Thymus (tissue), 11 donors: ENCODE measurements around the gene KCNRG. TPM values are rescaled to one million over a fixed set of nuclear protein-coding genes. Genes with fewer than 3 reads are reported as not detected.

Experiments
- DNase-seq, 9 donors: peaks; one replicate each; pipeline ENCODE4 v3.0.0-alpha.2; 2013; ENCODE audit warnings: low spot score in 9 of 9, low read depth in 6 of 9, missing footprints in 1 of 9
- H3K27ac ChIP-seq, 2 donors: one replicate each; pipeline ENCODE4 v1.5.1; 2013; ENCODE audit warnings: control low read depth in 1 of 2, low read depth in 1 of 2, low read length in 1 of 2, mild to moderate bottlenecking in 1 of 2, moderate library complexity in 1 of 2
- H3K27me3 ChIP-seq, 2 donors: one replicate each; pipeline ENCODE4 v1.5.1; 2013; ENCODE audit warnings: low read length in 1 of 2; ENCODE audit not compliant: control insufficient read depth in 2 of 2, insufficient read depth in 1 of 2
- H3K36me3 ChIP-seq, 2 donors: one replicate each; pipeline ENCODE4 v1.5.1; 2013; ENCODE audit warnings: low read length in 1 of 2, mild to moderate bottlenecking in 1 of 2, moderate library complexity in 1 of 2; ENCODE audit not compliant: control insufficient read depth in 2 of 2, insufficient read depth in 2 of 2
- H3K4me1 ChIP-seq, 2 donors: one replicate each; pipeline ENCODE4 v1.5.1; 2013; ENCODE audit warnings: low read length in 2 of 2; ENCODE audit not compliant: control insufficient read depth in 2 of 2, insufficient read depth in 2 of 2
- H3K4me3 ChIP-seq, 2 donors: one replicate each; pipeline ENCODE4 v1.5.1; 2013; ENCODE audit warnings: low read length in 2 of 2, control low read depth in 1 of 2, mild to moderate bottlenecking in 1 of 2
- H3K9me3 ChIP-seq, 2 donors: one replicate each; pipeline ENCODE4 v1.5.1; 2013; ENCODE audit warnings: low read length in 1 of 2, mild to moderate bottlenecking in 1 of 2; ENCODE audit not compliant: control insufficient read depth in 2 of 2, insufficient read depth in 1 of 2
- WGBS: extraction: QIAGEN DNeasy Blood & Tissue Kit; methylation state at CpG from one replicate; pipeline ENCODE4 v1.1.7; 2013; 5-methylcytosine and 5-hydroxymethylcytosine counted together
- polyA plus RNA-seq: library from polyadenylated mRNA; stranded (reverse); fragments of 200-250 nt; gene quantifications from one replicate; pipeline ENCODE4 v1.2.3, GENCODE V29; 2013
- total RNA-seq: library from RNA; stranded (reverse); fragments of 120-200 nt; gene quantifications from one replicate; pipeline ENCODE4 v1.2.4, GENCODE V29; 2013
- donor health status: healthy.

KCNRG gene
- total and polyA plus RNA-seq, 2 donors: 0.55 to 2.4 TPM

DNA sequence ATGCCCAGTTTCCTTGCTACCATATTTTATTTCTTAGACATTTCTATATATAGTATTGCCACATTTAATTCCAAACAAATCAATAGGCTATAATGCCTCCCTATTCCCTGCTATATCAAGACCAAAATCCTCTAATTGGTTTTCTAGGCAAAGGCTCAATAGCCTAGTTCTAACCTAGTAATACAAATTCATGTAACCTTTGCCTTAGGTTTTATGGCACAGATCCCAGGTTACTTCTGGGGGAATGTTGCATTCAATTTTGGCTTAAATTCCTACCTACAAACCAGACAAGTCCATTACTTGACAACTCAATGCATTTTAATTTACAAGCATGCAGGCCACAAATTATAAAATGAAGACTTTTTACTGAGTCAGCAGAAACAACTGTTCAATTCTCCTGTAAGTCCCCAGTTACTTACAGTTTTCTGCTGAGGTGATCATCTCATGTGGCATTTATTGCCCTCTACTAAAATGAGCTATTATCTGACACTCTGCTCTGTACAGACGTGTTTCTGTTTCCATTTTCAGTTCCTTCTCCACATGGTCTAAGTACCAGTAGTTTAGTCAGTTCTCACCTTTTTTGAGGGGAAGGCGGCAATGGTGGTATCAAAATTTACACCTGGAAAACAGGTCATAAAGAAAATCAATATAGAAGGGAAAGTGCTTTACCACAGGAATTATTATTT, 11.7 kb downstream of the KCNRG start:
- no peak overlapping the region for H3K4me3 ChIP-seq
- 97% methylated on average over 2 of the region's 2 CpGs for WGBS
- no peak overlapping the region for H3K27ac ChIP-seq
- H3K36me3 ChIP-seq: peaks cover 12 to 43% of the 10 kb centered on the region in 2 donors
- H3K4me1 ChIP-seq: no peaks in the 10 kb centered on the region
- DNase-seq: no peak
- no peaks in the 10 kb centered on the region for H3K9me3 ChIP-seq
- no peaks in the 10 kb centered on the region for H3K27me3 ChIP-seq

DNA sequence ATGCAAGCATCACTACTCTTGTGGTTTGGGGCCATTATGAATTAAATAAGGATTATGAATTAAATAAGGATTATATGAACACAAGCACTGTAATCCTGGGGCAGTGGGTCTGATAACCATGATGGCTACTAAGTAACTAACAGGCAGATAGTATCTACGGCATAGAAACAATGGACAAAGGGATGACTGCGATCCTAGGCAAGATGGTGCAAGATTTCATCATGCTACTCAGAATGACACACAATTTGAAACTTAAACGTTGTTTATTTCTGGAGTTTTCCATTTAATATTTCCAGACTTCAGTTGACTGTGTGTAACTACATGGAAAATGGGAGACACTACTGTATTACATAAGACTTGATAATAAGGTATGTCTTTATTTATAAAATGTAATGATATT, 15.1 kb downstream of the KCNRG start:
- Histone ChIP-seq H3K36me3 (peaks cover 0 to 22% of the 10 kb centered on the region in 2 donors), H3K27me3 (no peaks in the 10 kb centered on the region), H3K4me3 (no peak overlapping the region), H3K4me1 (no peaks in the 10 kb centered on the region), H3K9me3 (no peaks in the 10 kb centered on the region), H3K27ac (no peak overlapping the region)
- DNase-seq: no peak
- 96% methylated on average over 3 of the region's 3 CpGs for WGBS

DNA sequence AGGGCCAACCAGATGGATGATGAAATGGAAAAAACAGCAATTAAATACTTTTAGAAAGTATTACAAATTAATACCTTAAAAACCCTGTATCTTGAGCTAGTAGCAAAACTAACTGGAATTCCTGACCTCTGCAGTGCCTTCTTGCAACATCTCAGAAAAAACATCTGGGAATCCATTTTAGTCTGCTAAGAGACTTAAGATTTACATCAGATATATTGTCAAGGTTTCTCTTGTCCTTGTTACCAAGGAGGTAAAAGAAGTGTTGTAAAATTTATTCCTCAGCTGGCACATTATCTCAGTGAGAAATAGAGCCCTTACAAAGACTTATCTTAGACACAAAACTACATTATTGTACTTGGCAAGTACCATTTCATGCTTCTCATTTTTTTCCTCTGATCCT, 18.5 kb downstream of the KCNRG start:
- peaks cover 3 to 11% of the 10 kb centered on the region in 2 donors for H3K36me3 ChIP-seq
- no peak for DNase-seq
- H3K4me3 ChIP-seq: no peak overlapping the region
- H3K9me3 ChIP-seq: no peaks in the 10 kb centered on the region
- no peaks in the 10 kb centered on the region for H3K4me1 ChIP-seq
- H3K27me3 ChIP-seq: no peaks in the 10 kb centered on the region
- no peak overlapping the region for H3K27ac ChIP-seq

DNA sequence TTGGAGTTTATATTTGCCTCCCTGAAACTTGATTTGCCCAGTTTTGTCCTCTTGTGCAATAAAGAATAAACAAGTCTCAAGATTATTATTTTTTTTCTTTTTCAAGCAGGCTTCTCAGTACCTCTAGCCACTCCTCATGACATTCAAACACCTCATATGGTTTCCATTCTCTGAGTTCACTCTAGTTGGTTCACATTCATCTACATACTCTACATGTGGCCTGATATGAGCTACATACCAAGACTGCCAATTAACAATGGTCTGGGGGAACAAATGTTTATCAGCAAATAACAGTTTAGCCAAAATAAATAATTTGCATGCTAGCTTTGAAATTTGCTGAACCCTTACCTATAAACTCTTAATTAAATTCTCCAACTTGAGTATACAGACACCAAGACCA, 22.5 kb downstream of the KCNRG start:
- Histone ChIP-seq H3K27me3 (no peaks in the 10 kb centered on the region), H3K36me3 (peaks cover 7 to 34% of the 10 kb centered on the region in 2 donors), H3K9me3 (no peaks in the 10 kb centered on the region), H3K27ac (no peak overlapping the region), H3K4me3 (no peak overlapping the region), H3K4me1 (no peaks in the 10 kb centered on the region)
- DNase-seq: no peak

DNA sequence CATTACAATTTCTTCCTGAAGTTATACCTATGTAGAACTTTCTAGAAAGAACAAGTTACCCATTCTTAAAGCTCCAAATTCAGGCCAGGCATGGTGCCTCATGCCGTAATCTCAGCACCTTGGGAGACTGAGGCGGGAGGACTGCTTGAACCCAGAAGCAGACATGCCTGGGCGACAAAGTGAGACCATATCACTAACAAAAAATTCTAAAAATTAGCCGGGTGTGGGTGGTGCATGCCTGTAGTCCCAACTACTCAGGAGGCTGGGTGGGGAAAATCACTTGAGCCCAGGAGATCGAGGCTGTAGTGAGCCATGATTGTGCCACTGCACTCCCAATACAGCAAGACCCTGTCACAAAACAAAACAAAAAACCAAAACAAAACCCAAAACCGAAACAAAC, 23.0 kb downstream of the KCNRG start:
- Histone ChIP-seq H3K4me3 (no peak overlapping the region), H3K27me3 (no peaks in the 10 kb centered on the region), H3K4me1 (no peaks in the 10 kb centered on the region), H3K27ac (no peak overlapping the region), H3K36me3 (peaks cover 8 to 39% of the 10 kb centered on the region in 2 donors), H3K9me3 (no peaks in the 10 kb centered on the region)
- DNase-seq: no peak
- WGBS: over 99% methylated on average over 6 of the region's 6 CpGs

DNA sequence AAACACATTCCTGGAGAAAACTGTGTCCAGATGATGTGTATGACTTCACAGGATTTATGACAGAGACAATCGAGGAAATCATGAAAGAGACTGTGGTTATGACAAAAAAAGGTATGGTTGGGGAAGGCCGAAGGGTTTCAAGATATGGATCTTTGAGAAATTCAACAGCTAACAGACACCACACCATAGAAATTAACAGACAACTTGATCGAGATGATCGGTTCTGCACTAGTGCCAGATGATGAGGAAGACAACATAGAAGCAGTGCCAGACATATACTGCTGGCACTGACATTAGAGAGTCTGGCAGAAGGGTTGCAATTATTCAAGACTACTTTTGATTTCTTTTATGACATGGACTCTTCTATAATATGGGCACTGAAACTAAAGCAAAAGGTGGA, 37.2 kb downstream of the KCNRG start:
- Histone ChIP-seq H3K27ac (no peak overlapping the region), H3K4me1 (no peaks in the 10 kb centered on the region), H3K9me3 (no peaks in the 10 kb centered on the region), H3K4me3 (no peak overlapping the region), H3K36me3 (peaks cover 11 to 58% of the 10 kb centered on the region in 2 donors), H3K27me3 (no peaks in the 10 kb centered on the region)
- DNase-seq: no peak
- 76% methylated on average over 4 of the region's 4 CpGs for WGBS

DNA sequence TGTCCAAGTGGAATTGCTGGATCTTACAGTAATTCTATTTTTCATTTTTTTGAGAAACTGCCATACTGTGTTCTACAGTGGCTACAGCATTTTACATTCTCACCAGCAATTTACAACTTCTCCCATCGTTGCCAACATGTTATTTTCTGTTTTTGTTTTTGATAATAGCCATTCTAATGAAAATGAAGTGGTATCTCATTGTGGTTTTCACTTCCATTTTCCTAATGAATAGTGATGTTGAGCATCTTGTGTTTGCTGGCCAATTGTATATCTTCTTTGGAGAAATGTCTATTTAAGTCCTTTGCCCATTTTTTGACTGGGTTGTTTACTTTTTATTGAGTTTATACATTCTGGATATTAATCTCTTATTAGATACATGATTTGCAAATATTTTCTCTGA, 38.6 kb downstream of the KCNRG start:
- DNase-seq: no peak
- Histone ChIP-seq H3K36me3 (peaks cover 11 to 64% of the 10 kb centered on the region in 2 donors), H3K27ac (no peak overlapping the region), H3K4me3 (no peak overlapping the region), H3K27me3 (no peaks in the 10 kb centered on the region), H3K9me3 (no peaks in the 10 kb centered on the region), H3K4me1 (no peaks in the 10 kb centered on the region)
- 94% methylated on average over 1 of the region's 1 CpG for WGBS

DNA sequence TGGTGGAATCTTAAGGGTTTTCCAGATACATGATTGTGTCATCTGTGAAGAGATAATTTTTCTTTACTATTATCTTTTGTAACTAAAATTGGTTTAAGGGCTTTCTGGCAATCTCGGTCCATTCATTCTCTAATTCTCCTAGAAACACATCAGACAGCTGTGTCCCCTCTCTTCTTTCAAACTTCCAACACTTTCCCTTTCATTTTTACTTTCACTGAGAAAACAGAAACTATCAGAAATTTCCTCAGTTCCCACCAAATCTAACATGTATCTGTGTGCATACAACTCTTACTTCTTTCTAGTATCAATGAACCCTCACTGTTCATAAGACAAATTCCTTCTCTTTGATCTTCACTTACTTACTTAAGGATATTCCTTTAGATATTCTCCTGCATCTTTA, 40.2 kb downstream of the KCNRG start:
- Histone ChIP-seq H3K27me3 (no peaks in the 10 kb centered on the region), H3K4me1 (no peaks in the 10 kb centered on the region), H3K27ac (no peak overlapping the region), H3K4me3 (no peak overlapping the region), H3K36me3 (peaks cover 12 to 67% of the 10 kb centered on the region in 2 donors), H3K9me3 (no peaks in the 10 kb centered on the region)
- WGBS: 91% methylated on average over 1 of the region's 1 CpG
- no peak for DNase-seq

DNA sequence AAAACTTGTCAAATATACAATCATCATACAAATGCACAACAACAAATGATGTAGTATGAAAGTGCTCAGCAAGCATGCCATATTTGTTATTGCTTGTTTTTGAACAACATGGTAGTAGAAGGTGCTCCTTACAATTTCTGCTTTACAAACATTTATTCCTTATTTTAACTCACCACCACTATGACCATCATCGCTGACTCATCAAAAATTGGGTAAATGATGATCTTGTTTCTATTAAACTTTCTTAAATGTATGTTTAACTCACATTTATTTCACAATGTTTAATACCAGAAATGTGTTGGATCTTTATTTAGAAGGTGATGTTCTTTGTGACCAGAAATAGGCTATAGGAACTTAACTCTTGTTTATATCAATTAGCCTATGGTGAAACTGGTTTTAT, 45.5 kb downstream of the KCNRG start:
- H3K4me1 ChIP-seq: no peaks in the 10 kb centered on the region
- H3K9me3 ChIP-seq: no peaks in the 10 kb centered on the region
- DNase-seq: no peak
- no peak overlapping the region for H3K27ac ChIP-seq
- H3K36me3 ChIP-seq: peaks cover 9 to 62% of the 10 kb centered on the region in 2 donors
- H3K27me3 ChIP-seq: no peaks in the 10 kb centered on the region
- 99% methylated on average over 1 of the region's 1 CpG for WGBS
- H3K4me3 ChIP-seq: no peak overlapping the region
